Skin of body (tissue), 2 donors: ENCODE results near the gene CHRNG. TPM values are rescaled to one million over a fixed set of nuclear protein-coding genes. Genes with fewer than 3 reads are reported as not detected.
"Not testable (repeated sequence)": the region's sequence is repeated elsewhere in the genome, so short reads cannot be mapped to it uniquely, and the experiment has no call there.

Experiments used
- DNase-seq: peaks from one replicate; lab custom pipeline; 2025; lab: John Stamatoyannopoulos, UW
- total RNA-seq: library from RNA; depleted of rRNA; stranded (reverse); fragments of >200 nt; gene quantifications from one replicate; pipeline ENCODE4 v1.2.3, GENCODE V29; 2014

CHRNG gene
- total RNA-seq, 1 donor from 2014 or later: 1.6 TPM

DNA sequence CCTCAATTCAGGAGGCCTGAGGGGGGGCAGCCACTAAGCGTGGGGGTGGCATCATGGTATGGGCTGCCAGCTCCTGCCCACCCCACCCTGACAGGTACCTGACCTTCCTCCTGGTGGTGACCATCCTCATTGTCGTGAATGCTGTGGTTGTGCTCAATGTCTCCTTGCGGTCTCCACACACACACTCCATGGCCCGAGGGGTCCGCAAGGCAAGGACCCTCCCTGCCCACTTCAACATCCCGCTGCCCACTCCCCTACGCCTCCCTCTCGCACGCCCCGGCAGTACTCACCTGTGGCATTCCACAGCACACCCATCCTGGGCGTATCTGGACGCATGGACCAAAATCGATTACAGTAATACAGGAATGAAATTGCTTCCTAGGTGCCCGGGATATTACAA lies 4.0 kb downstream of the CHRNG start:
- DNase-seq: no peak

DNA sequence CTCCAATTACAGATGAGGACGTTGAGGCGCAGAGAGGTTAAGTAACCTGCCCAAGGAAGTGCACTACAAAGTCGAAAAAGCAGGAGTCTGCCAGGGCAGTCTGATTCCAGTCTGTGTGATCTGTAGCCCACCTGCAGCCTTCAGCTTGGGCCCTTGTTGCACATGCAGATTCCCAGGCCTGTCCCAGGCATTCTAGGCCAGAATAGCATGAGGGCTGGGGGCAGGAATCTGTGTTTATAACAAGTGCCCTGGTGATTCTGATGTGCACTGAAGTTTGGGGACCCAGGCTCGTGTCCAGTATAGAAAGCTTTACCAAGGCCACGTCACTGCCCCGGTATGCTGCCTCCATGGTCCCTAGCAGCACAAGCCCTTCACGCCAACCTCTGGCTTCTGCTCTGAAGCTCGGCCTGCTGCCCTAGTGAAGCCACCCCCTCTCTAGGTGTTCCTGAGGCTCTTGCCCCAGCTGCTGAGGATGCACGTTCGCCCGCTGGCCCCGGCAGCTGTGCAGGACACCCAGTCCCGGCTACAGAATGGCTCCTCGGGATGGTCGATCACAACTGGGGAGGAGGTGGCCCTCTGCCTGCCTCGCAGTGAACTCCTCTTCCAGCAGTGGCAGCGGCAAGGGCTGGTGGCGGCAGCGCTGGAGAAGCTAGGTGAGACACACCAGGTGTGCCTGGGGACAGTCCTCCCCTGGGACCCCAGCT lies 4.6 kb downstream of the CHRNG start:
- DNase-seq: no peak

DNA sequence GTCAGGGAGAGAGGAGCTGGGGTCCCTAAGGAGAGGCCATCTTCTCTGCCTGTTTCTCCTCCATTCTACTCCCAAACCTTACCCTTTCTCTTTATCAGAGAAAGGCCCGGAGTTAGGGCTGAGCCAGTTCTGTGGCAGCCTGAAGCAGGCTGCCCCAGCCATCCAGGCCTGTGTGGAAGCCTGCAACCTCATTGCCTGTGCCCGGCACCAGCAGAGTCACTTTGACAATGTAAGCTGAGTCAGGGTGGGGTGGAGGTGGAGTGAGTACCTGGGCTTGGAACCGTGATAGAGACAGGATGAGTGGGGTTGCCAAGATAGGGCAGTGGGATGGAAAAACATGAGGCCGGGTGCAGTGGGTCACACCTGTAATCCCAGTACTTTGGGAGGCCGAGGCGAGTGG lies 5.2 kb downstream of the CHRNG start:
- no peak for DNase-seq

DNA sequence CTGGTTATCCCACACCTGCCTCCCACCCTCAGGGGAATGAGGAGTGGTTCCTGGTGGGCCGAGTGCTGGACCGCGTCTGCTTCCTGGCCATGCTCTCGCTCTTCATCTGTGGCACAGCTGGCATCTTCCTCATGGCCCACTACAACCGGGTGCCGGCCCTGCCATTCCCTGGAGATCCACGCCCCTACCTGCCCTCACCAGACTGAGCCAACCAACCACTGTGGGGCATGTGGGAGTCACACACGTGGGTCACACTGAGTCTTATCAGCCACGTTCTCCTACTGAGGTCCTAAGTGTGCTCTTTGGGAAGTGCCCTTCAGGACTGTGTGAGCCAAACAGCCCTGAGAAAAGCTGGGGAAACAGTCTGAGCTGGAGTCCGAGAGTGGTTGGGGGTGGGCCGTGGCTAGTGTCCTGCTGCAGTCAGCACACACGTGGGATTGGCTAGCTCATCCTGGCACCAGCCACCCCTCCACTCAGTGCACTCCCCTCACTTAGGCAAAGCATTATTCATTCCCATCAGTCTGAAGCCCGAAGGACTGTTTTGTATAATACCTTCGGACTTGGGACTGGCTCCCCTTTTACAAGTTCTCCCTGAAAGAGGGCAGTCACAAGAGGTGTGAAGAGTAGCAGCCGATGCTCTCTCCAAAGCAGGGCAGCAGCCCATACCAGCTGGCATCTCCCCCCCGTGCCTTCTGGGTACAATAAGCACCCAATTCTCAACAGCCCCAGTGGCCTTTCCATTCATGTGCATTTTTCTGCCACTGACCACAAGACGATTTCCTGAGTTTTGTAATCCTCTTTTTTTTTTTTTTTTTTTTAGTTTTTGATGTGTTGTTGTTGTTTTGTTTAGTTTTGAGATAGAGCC lies 6.3 kb downstream of the CHRNG start:
- no peak for DNase-seq

DNA sequence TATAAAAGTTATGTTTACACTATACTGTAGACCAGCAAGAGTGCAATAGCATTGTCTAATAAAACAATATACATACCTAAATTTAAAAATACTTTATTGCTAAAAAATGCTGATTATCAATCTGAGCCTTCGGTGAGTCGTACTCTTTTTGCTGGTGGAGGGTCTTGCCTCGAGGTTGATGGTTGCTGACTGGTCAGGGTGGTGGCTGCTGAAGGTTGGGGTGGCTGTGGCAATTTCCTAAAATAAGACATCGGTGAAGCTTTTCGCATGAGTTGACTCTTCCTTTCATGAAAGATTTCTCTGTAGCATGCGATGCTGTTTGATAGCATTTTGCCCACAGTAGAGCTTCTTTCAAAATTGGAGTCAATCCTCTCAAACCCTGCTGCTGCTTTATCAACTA lies 8.5 kb downstream of the CHRNG start:
- DNase-seq: no peak

DNA sequence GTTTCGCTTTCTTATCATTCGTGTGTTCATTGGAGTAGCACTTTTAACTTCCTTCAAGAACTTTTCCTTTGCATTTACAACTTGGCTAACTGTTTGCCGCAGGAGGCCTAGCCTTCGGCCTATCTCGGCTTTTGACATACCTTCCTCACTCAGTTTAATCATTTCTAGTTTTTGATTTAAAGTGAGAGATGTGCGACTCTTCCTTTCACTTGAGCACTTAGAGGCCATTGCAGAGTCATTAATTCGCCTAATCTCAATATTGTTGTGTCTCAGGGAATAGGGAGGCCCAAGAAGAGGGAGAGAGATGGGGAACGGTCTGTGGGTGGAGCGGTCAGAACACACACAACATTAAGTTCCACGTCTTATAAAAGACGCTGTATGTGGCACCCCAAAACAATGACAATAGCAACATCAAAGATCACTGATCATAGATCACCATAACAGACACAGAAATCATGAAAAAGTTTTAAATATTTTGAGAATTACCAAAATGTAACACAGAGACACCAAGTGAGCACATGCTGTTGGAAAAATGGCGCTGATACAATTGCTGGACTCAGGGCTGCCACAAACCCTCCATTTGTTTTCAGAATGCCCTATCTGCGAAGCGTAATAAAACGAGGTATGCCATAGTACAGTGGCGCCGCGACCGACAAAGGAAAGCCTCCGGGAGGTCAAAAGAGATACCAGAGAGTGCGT lies 10.3 kb downstream of the CHRNG start:
- DNase-seq: peak; percentile 56

DNA sequence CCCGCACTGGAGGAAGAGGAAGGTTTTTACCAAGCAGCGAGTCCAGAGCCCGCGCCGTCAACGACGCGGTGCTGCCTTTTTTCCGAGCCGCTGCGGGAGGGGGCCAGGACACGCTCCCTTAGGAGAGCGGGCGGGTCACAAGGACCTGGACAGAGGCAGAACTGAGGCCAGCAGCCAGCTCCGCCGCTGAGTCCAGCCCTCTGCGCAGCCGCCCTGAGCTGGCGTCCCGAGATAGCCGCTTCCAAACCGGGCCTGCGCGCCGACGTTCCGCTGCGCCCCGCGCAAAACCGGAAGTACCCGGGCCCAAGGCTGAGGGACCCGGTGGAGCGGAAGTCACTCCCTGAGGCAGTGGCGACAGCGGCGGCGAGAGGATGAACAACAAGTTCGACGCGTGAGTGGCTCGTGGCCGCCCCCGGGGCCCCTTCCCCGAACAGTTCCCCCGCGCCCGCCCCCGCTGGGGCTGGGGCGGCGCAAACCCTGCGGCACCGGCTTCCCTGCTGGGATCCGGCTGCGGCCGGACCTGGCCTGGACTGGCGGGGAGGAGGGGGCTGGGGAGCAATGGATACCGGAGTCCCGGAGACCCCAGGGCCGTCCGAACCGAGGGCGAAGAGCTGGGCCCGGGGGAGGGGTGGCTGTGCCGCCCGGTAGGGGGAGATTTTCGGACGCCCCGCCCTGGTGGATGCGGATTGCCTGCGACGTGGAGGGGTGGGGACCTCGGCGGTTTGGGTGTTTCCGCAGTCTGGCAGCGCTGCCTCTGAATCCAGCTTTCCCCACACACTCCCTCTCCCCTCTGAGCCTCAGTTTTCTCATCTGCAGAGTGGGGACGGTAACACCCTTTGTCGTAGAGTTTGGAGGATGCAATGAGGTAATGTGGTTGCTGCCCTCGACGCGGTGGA lies 11.1 kb downstream of the CHRNG start, which contains the start of the genes EIF4E2 and TIGD1:
EIF4E2 (plus strand) TSS at position 336 of the 896 bp plus-strand sequence; CDS start at position 372, 36 bp downstream.
TIGD1 (minus strand) TSS at position 204 of the 896 bp plus-strand sequence. CDS start 675 bp downstream, outside the sequence.
- DNase-seq: peak; percentile 92

DNA sequence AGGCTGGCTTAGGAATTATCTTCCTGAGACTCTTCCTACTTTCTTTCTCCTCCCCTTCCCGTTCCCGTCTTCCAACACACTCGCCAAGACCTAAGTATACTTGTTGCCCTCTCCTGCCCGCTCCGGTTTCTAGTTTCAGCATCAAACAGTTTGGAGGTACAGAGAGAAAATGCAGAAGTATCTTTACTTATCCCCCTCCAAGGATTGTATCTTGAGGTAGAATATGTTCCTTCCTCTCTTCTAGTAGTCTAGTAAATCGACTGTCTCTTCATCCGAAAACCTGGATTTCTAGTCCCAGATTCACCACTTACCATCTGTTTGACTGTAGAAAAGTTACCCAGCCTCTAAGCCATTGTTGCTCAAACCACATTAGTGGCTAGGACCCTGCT lies 11.8 kb downstream of the CHRNG start:
- DNase-seq: no peak

DNA sequence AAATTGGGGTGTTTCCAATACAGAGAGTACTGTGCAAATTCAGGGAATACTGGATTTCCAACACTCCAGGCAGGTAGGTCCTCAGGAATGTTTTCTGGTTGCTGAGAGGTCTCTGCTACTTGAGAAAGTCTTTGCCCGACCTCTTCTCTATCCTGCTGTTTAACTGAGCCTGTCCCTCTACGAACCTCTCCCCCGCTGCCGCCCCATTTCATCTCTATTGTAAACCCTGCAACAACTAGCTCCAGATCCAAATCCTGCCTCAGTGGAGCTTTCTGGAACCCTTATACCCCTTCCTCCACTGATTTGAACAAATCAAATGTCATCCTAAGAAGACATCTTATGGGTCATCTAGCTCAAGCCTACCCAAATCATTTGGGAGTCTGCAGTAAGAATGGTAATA lies 12.3 kb downstream of the CHRNG start:
- no peak for DNase-seq

DNA sequence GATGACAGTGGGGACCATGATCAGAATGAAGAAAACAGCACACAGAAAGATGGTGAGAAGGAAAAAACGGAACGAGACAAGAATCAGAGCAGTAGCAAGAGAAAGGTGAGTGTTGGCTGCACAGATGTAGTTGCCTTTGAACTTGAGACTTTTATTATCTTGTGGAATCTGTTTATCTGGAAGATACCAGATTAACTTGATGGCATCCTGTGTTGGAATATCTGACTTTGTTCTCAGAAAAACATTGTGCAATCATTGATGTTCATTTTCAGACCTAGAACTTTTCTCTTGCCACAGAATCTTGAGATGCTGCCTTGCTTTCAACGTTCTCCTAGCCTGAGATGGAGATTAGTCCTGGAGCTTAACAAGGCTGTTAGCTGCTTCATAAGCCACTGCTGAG lies 16.9 kb downstream of the CHRNG start:
- no peak for DNase-seq

DNA sequence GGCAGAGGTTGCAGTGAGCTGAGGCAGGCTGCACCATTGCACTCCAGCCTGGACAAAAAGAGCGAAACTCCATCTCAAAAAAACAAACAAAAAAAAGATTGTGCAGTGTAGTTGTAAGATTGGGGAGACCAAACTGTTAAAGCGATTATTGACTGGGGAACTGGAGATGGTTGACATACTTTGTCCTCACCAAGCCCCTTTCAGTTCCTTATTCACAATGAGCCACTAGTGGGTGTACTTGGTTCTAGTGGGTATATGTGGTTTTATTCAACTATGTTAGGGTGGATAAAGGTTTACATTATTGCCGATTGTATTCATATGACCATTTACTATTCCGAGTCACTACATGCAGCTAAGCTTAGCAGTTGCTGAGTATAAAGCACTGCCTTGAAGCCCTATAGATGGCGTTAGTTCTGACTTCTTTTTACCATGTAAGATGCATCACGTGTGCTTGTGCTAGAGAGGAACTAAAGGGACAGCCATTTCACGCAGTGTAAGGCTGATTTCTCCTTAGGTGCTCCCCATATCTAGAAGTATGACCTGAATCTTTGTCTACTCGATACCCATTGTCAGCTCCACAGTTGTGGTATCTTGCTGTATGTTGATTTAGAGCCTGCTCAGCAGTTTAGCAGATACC lies 23.1 kb downstream of the CHRNG start:
- no peak for DNase-seq

DNA sequence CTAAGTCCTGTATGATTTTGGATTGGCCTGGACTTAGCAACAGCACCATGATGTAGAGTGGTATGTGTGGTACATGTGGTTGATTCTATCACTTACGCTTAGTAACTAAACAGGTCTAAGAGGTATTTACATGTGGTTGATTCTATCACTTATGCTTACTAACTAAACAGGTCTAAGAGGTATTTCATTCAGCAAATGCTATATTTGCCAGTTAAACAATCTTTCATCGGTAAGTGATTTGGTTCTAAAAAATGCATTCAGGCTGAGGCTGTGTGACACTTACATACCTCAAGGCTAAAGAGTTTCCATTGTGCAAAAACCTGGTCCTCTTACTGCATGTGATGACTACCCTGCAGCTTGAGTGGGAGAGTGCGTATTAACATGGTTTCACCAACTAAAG lies 24.1 kb downstream of the CHRNG start:
- no peak for DNase-seq

DNA sequence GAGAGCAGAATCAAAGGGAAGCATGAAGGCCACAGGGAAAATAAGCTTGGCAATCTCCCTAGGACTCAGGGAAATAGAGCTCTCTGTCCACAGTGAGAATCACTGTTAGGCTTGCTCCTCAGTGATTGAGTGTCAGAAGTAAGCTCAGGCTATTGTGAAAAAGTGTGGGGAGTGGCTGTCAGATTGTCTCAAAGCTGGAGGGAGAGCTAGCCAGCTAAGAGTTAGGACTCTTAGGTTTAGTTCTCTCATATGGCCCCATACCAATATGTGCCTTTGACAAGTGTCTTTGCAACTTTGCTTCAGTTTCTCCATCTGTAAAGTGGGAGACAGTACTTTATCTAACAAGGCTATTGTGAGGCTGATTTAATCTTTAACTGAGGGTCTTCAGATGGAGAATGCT lies 28.2 kb downstream of the CHRNG start:
- DNase-seq: no peak

DNA sequence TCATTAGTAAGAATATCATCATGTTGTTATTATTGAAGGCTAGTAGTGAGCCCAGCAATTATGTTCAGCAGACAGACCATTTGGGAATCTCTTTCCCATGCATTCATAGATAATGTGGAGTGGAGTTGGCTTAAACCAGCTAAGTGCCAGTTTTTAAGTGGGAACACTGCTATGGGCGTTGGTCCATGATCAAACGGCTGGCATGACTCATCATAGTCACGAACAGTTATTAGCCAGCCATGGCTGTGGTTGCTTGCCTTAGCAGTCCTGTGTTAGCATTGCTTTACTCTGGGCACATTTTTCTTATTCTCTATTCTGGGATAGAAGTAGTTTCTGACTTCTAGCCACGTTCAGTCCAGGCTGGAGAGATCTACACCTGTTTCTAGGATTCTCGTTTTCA lies 28.7 kb downstream of the CHRNG start:
- DNase-seq: no peak

DNA sequence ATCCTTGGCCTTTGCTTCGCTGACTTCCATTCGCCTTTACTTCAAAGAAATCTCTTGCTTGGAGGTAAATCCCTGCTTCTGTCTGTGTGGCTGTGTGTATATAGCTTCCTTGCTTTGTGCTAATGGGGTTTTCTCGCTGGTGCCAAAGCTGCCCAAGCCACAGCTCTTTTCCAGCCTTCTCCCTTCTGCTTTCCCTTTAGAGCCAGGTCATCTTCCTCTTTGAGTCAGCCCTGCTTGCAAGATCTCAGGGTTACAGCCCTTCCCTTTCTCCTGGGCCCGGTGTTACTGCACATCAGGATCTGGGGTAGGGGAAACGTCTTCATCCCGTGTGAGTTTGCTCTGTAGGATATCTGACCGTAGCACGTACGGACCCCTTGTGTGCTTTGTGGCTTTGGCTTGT lies 30.0 kb downstream of the CHRNG start:
- no peak for DNase-seq

DNA sequence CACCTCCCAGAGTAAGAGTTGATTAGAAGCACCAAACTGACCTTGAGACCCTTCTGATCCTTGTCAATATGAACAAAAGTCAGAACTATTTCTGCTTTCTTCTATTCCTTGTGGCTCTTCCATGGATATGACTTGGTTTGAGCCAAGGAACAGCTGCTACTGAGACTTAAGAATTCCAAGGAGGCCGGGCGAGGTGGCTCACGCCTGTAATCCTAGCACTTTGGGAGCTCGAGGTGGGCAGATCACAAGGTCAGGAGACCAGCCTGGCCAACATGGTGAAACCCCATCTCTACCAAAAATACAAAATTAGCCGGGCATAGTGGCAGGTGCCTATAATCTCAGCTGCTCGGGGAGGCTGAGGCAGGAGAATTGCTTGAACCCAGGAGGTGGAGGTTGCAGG lies 31.0 kb downstream of the CHRNG start:
- DNase-seq: not testable (repeated sequence)

DNA sequence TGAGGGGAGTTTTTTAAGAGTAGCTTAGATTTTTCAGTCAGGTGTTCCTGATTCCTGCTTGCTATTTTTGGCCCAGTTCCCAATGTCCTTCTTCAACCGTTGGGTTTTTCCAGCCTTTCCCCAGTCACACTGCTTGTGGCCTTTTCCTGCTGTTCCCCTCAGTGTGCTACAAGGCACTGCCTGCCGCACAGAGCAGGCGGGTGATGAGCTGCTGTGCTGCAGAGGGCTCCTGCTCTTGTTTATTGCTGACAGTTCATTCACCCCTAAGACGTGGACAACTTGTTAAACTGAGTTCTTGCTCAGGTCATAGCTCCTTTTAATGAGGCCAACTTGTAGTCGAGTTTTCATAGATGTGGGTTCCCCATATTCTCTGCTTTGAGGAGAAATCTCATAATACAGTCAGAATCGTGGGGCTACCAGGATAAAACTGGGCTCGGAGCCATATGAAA lies 31.6 kb downstream of the CHRNG start:
- DNase-seq: no peak

DNA sequence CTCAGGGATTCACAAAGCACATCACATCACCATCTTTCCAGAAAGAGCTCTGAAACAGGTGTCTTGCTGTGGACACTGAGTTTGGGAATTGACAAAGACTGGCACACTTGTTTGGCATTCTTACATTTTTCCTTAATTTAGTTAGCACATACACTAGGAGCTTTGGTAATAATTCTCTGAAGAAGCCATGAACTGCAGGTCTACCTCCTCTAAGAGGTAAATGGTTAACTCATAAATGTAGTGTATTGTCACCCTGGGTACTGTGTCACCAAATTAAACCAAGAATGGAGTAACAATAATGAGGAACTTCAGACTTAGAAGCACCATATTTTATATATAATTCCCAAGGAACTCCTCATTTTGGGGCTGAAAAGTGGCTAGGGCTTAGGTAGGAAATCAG lies 33.5 kb downstream of the CHRNG start:
- no peak for DNase-seq

DNA sequence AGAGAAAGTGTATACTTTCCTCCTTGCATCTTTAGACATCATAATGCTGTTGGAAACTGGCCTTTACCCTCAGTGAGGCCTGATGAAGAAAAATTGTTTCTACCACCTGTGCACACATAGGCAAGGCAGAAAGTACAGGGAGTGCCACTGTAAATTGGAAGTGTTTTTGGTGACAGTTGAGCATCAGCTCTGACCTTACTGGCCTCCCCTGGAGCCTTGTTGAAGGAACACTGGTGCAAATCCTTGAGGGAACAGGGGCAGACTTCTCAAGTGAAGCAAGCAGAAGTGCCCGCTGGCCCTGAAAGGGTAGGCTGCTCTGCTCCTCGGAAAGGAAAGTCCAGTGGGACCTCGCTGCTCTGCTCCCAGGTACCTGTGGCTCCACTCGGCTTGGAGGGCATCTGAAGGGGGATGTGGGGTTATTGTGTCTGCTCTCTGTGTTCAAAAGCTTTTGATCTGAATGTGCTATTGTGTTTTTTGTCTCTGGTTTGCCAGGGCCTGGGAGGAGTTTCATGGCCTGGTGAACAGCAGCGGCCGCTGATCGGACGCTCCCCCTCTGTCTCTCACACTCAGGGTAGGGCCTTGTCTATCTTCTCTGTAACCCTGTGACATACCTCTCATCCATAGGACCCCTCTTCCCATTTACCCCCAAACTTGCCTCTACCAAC lies 34.4 kb downstream of the CHRNG start:
- no peak for DNase-seq
